GM19193 (cell line): ENCODE results near the gene BAAT.
"Not testable (repeated sequence)": the region's sequence is repeated elsewhere in the genome, so short reads cannot be mapped to it uniquely, and the experiment has no call there.

Experiments
- POLR2A ChIP-seq: IDR thresholded peaks from 4 replicates; pipeline ENCODE4 v1.6.1; 2011; ENCODE audit not compliant: insufficient read depth, insufficient read length; ENCODE audit errors: extremely low read depth

The BAAT gene

GRCh38 chr9:101384873-101385536 lies at the start of gene BAAT:
Gene BAAT (minus strand): TSS chr9:101385006. CDS start chr9:101371404, 13,602 bp downstream.
- TF ChIP-seq POLR2A: not testable (repeated sequence)

GRCh38 chr9:101433229-101433628 lies 48.4 kb upstream of the BAAT start:
- TF ChIP-seq POLR2A: no peak

- TF ChIP-seq POLR2A: no peak
These were observed 47.9 kb upstream of the BAAT start for GRCh38 chr9:101432740-101433139.

GRCh38 chr9:101432171-101432570 lies 47.4 kb upstream of the BAAT start:
- TF ChIP-seq POLR2A: no peak

GRCh38 chr9:101429736-101430135 lies 44.9 kb upstream of the BAAT start:
- TF ChIP-seq POLR2A: no peak

GRCh38 chr9:101428909-101429308 lies 44.1 kb upstream of the BAAT start:
- no peak for TF ChIP-seq POLR2A

GRCh38 chr9:101427957-101428655 lies 43.3 kb upstream of the BAAT start:
- TF ChIP-seq POLR2A: no peak

GRCh38 chr9:101427358-101427757 lies 42.6 kb upstream of the BAAT start:
- TF ChIP-seq POLR2A: no peak

GRCh38 chr9:101421653-101422065 lies 36.9 kb upstream of the BAAT start:
- TF ChIP-seq POLR2A: no peak

GRCh38 chr9:101419863-101420262 lies 35.1 kb upstream of the BAAT start:
- TF ChIP-seq POLR2A: no peak

- TF ChIP-seq POLR2A: no peak
These were observed 34.0 kb upstream of the BAAT start for GRCh38 chr9:101418518-101419430.

GRCh38 chr9:101417977-101418376 lies 33.2 kb upstream of the BAAT start:
- no peak for TF ChIP-seq POLR2A

GRCh38 chr9:101417389-101417788 lies 32.6 kb upstream of the BAAT start:
- TF ChIP-seq POLR2A: no peak

GRCh38 chr9:101415578-101415977 lies 30.8 kb upstream of the BAAT start:
- no peak for TF ChIP-seq POLR2A

- no peak for TF ChIP-seq POLR2A
These were observed 30.0 kb upstream of the BAAT start for GRCh38 chr9:101414839-101415238.
